GM12873 (cell line): Measurements from ENCODE around the gene ZMYM2.

Experiments
- TF ChIP-seq, protein P1 (sequence below): IDR thresholded peaks from 2 replicates; pipeline ENCODE4 v1.5.1; 2012; ENCODE audit warnings: low read depth, mild to moderate bottlenecking, moderate library complexity, low read length, control low read depth; ENCODE audit not compliant: insufficient read depth; ENCODE audit errors: missing control alignments

ZMYM2 gene

DNA sequence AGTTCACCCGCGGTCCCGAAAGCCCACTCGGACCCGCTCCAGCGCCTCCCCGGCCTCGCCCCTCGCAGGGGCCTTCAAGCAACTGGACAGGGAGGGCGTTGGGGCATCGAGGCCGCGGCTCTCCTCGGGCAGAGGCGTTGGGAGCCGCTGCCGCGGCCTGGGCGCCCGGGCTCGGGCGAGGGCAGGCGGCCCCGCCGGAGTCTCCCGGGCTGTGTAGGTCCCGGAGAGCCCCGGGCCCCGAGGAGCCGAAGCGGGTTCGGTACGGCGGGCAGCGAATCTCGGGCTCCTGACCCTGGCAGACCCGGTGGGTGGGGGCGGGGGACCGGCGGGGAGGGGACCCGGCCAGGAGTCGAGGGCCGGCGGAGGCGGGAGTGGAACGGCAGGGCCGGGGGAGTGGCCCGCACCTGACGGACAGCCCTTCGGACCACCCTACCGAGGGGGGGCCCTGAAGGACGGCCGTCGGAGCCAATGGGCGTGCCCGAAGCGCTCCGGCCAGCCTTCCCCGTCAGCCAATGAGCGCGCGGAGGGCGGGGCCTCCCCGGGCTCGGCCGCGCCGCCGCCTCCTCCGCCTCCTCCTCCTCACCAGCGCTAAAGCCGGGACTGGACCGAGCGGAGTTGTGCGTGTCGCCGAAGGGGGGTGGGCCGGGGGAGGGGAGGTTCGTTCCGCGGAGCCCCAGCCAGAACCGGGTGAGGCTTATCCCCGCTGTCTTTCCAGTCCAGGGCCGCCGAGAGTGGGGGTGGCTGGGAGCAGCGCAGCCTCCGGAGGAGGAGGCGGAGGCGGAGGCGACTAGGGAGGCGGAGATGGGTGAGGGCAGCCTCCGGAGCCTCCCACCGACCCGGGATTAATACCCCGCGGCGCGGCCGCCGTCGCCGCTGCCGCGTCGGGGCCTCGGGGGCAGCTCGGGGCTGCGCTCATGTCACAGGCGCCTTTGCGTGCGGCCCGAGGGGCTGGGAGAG is at the start of gene ZMYM2:
Gene ZMYM2 (plus strand): TSS at position 573 of the 957 bp plus-strand sequence. CDS start 34,346 bp downstream, outside the sequence.
- TF ChIP-seq, protein P1, sequence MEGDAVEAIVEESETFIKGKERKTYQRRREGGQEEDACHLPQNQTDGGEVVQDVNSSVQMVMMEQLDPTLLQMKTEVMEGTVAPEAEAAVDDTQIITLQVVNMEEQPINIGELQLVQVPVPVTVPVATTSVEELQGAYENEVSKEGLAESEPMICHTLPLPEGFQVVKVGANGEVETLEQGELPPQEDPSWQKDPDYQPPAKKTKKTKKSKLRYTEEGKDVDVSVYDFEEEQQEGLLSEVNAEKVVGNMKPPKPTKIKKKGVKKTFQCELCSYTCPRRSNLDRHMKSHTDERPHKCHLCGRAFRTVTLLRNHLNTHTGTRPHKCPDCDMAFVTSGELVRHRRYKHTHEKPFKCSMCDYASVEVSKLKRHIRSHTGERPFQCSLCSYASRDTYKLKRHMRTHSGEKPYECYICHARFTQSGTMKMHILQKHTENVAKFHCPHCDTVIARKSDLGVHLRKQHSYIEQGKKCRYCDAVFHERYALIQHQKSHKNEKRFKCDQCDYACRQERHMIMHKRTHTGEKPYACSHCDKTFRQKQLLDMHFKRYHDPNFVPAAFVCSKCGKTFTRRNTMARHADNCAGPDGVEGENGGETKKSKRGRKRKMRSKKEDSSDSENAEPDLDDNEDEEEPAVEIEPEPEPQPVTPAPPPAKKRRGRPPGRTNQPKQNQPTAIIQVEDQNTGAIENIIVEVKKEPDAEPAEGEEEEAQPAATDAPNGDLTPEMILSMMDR = no peak

DNA sequence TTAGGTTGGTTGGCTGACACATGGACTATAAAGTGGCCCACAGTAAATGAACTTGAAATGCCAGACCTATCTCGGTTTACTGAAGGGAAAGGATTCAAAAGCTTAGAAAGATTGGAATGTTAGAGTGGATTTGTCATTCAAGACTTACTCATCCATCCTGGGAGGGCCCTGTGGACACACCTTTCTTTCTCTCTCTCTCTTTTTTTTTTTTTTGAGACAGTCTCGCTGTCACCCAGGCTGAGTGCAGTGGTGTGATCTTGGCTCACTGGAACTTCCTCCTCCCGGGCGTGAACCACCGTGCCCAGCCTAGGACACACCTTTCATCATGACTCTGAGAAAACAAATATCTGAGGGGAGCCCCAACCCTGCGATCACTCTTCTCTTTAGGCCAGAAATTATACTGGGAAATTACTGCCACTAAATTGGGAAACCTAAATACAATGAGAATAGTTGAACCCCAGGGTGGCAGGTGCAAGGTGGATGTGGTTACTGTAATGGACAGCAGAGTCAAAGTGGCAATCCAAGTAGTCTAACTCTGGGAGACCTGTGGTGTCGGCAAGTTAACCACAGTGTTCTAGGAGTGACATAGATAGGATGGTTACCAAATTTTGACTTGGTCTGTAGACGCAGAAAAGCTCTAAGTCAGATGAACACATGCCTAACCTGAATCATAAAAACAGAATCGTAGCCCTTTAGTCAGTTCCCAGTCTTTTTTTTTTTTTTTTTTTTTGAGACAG is 48.0 kb upstream of the ZMYM2 start:
- TF ChIP-seq, protein P1 = no peak

DNA sequence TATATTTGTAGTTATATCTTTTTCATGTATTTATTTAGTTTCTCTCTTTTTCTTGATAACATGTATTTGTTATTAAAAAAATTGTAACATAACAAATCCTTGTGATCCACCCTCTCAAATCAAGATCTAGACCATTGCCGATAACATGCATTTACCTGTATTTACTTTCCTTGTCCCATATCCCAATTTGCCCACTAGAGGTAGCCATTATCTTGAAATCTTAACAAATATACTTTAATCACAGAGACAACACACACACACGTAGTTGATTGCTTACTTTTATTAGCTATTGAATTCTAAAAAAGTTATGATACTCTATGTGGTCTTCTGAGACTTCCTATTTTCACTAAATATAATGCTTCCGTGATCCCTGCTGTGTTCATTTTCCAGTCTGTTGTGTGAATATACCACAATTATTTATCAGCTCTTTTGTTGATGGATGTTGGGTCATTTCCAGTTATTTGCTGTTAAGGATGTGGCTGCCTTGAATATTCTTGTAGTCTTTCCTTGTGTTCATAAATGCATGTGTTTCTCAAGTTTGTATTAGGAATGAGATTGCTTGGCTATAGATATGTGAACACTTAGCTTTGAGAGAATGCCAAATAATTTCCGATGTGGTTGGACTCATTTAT is 31.3 kb upstream of the ZMYM2 start:
- TF ChIP-seq, protein P1 = peak; percentile 44

GRCh38 chr13:19940106-19940505 is 18.4 kb upstream of the ZMYM2 start:
- TF ChIP-seq, protein P1 = no peak

DNA sequence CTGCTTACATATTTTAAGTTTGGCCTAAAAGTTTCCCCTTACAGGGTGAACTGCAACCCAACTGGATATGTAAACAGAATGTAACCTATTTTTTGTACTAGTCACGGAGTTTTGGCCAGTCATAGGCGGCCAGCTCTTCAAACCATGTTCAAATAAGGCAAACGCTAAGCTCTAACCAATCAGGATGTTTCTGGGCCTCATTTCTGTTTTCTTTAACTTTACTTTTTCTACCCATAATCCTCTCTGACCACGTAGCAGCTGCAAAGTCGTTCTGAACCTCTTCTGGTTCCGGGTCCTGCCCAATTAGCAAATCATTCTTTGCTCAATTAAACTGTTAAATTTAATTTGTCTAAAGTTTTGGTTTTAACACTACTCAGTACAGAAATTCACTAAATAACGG is 8.2 kb upstream of the ZMYM2 start:
- TF ChIP-seq, protein P1 = no peak

DNA sequence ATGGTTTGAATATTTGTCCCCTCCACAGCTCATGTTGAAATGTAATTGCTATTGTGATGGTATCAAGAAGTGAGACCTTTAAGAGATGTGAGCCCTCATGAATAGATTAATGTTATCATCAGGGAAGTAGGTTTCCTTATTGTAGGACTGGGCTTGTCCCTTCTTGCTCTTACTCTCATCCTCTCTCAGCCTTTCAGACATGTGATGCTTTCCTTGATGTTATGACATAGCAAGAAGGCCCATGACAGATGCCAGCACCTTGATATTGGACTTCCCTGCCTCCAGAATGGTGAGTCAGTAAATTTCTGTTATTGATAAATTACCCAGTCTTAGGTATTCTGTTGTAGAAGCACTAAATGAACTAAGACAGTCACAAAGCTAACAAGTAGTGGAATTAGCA is 5.7 kb upstream of the ZMYM2 start:
- TF ChIP-seq, protein P1 = no peak
